ENCODE measurements around the gene KIRREL1.
A peak's percentile ranks its signal among the peaks of the same experiment; 100 is the strongest.

Gene KIRREL1

DNA sequence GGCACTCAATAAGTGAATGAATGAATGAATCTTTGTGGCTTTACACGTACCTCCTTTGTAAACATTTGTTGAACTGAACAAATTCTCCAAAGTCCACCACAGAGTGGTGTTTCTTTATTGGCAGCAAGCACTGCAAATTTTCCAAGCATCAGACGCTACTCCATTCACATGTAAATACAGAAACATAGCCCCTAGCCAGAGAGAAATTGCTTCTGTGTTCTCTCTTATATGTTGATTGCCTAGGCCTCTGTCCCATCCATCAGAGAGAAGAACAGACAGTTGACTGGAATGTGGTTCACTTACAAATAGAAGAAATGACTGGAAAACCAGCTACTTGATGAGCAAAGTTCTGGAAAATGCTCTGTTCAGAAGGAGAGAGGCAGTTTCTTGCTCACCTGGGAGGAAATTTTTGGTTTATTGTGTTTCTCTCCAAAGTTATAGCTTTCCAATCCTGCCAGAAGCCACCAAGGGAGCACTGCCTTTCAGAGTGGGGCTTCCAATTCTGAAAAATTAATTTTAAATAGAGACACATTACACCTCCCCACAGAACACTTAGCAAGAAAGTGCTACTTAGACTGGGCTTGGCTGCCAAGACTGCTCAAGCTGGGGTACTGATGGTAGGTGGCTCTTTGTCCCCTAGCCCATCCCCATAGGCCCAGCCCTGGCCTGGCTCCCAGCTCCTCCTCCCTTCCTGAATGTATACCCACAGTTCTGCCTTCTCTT lies 18.1 kb upstream of the KIRREL1 start:
- no peak for DNase-seq

DNA sequence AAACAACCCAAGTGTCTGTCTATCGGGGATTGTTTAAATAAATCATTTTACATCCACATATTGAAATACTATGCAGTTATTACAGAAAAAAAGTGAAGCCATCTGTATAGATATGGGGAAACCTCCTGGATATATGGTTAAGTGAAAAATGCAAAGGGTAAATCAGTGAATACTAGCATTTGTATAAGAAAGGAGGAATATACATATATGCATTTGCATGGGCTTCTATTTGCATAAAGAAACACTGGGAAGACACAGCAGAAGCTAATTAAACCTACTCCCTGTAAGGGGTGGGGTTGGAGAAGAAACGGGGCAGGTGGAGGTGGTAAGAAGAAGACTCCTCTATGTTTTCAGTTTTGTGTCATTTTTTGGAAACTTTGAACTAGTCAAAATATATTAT lies 16.6 kb upstream of the KIRREL1 start:
- no peak for DNase-seq

DNA sequence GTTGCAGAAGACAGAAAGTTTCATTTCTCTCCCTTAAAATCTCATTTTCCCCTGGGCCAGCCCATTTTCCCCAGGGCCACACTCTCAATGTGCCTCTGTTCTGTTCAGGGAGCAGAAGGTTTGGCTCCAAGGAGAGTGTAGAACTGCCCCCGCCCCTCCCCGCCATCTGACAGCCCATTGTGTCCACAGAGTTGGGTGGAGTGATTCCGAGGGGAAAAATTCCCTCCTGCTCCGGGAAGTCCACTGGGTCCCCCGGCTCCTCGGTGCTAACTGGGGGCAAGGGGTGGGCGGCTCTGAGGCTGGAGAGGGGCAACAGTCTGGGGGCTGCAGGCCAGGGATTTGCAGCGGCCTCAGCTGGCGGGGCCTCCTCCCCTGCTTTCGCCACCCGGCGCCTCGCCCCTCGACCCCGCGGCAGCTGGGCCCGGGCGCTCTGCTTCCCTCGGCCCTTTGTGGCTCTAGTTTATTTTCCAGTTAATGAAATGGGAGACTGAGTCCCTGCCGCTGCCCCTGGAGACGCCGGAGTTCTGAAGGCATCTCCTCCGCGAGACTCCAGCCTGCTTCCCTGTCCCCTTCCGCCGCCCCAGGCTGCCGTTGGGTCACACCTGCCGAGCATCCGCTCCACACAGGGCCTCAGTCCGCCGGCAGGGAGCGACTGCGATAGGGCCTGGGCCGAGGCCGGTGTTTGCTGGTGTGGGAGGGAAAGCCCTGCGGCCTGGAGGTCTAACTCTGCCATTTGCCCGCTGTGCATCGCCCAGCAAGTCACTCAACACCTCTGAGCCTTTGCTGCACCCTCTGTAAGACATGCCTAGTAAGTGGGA lies 14.7 kb upstream of the KIRREL1 start:
- DNase-seq, result no peak

DNA sequence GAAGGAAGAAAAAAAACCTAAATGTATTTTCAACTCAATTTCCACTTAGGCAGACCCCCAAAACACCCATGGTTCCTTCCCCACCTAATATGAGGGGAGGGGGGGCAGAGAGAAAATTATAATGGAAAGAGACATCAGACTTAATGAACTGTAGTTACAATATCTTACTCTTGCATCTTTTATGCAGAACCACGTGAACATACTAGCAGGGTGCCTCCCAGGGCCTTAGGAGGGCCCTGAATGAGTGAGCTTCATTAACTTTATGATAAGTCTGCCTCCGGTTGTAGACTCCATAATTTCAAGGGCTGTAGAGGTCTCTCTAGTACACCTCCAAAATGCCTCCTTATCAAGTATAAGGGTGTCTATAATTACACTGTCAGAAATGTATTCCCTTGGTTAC lies 11.3 kb upstream of the KIRREL1 start:
- no peak for DNase-seq

DNA sequence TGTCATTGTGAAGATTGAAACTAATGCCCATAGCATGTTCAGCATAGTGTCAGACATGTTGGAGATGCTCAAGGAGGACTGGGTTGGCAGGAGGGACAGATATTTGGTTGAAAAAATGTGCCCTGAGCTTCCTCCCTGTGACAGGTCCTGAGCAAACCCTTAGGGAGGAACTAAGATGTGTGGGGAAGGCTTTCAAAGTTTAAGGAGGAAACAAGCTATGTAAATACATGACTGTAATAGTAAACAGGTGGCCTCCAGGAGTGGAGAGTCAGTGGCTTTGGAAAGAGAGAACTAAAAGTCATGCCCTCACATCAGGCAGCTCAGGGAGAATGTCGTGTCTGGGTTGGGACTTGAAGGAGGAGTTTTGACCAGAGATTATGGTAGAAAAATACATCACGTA lies 9.7 kb upstream of the KIRREL1 start:
- no peak for DNase-seq

DNA sequence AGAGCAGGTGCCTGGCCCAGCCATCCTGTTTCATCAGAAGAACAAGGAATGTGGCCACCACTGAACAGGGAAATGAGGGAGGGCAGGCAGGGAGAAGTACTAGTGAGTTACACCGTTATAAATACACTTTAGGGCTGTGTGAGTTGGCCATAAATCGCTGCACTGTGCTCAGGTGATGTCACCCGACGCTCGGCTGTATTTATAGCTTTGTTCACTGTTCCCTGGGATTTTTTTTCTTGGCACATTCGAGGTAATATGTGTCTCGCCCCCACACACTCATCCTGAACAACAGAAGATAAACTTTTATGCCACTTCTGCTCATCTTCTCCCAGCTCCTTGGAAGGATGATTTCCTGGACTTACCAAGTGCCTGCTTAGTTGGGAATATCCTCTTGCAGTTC lies 9.0 kb upstream of the KIRREL1 start:
- no peak for DNase-seq

DNA sequence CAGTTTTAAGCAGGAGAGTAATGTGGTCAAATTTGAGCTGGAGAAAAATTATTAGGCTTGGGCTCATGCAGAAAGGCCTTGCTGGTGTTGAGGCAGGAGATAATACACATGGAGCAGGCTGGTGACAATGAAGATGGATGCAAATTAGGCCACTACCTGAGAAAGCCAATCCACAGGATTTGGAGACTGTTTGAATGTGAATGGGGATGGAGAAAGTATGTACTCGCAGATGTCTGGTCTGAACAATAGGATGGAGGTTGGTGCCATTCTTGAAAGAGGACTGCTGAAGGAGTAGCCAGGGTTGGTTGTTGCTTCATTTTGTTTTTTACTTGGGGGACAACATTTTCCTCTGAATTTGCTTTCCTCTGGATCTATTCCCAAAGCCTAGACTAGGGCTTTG lies 8.0 kb upstream of the KIRREL1 start:
- no peak for DNase-seq

DNA sequence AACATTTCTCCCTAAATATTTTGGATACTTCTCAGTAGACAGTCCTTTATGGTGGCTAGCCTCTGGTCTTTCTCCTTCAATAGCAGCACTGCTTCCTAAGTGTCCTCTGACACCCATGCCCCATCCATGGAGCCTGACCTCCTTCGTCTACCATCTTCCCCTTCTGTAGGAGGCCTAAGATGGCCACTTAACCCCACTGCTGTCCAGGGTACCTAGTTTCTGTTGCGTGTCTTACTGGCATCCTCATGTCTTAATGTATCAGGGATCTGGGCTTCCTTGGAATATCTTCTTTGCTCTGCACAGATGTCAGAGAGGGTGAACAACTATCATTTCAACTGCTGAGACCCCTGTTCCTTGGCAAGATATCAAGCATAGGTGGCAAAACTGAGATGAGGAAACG lies 5.4 kb upstream of the KIRREL1 start:
- DNase-seq, result no peak

DNA sequence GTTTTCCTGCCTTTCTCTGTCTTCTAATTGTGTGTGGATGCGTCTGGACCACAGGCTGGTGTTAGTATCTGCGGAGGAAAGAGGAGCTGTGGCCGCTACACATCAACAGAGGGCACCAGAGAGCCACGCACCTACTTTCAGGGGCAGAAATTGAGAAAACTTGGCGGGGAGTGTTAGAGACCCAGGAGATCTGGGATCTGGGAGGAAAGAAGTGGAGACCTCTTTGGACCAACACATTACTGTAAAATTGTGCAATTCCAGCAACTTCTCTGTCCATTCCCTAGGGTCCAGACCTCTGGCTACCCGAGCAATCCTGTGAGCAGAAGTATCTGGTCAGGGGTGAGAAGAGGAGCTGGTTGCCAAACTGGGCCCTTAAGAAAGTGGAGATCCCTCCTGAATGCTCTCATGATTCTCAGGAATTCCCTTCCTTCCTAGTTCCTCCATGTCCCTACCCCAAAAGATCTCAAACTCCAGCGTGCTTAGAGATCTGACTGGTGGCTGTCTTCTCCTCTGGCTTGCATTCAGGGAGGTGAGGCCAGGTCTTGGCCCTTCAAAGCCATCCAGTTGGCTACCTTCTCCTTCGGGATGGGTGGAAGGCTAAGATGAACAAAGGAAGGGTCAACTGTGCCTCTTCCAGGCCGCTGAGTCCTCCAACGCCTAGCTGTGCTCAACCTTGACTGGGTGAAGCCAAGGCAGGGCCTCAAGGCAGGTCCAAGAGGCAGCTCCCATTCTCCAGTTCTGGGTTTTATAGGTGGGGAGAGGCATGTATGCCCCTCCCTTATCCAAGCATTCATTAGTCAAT lies 1.2 kb upstream of the KIRREL1 start:
- DNase-seq, result peak; percentile 77

DNA sequence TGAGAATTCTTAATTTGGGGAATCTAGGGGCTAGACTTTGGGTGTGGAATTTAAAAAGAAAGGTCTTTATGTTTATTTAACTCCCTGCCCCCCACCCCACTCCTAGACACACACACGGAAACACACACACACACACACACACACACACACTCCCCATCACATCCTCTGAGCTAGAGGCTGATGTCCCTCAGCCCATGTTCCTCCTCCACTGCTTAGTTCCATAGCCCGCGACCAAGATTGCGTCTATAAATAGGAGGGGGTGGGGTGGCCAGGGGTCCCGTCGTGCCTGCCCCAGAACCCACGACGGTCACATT lies 655 bp upstream of the KIRREL1 start:
- peak; percentile 35 for DNase-seq

DNA sequence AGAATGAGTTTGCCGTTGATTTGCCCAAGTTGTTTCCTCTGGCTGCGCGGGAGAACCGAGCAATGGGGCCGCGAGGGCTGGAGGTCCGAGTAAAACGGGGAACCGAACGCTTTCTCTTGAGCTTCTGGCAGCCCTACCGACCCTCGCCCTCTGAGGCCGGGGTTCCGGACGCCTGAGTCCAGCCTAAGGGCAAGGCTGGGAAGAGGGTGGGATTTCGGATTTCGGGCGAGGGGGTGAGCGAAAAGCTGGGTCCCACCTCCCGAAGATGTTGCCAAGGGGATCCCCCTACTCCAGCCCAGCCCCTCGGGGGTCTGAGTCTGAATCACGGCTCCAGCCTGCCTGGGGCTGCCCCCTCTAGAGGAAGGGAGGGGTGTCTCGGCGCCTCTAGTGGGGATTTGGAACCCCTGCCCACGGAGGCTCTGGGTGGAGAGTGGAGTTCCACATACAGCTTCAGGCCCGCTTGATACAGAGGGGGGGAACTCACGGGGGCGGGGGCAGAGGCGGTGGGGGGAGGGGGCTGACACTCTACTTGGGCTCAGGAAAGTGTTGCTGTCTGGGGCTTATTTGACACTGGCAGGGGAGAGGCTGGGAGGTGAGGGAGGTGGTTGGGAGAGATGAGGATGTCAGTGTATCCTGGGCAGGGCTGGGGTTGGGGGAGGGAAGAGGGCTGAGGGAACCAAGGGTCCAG lies 617 bp downstream of the KIRREL1 start:
- peak; percentile 22 for DNase-seq

DNA sequence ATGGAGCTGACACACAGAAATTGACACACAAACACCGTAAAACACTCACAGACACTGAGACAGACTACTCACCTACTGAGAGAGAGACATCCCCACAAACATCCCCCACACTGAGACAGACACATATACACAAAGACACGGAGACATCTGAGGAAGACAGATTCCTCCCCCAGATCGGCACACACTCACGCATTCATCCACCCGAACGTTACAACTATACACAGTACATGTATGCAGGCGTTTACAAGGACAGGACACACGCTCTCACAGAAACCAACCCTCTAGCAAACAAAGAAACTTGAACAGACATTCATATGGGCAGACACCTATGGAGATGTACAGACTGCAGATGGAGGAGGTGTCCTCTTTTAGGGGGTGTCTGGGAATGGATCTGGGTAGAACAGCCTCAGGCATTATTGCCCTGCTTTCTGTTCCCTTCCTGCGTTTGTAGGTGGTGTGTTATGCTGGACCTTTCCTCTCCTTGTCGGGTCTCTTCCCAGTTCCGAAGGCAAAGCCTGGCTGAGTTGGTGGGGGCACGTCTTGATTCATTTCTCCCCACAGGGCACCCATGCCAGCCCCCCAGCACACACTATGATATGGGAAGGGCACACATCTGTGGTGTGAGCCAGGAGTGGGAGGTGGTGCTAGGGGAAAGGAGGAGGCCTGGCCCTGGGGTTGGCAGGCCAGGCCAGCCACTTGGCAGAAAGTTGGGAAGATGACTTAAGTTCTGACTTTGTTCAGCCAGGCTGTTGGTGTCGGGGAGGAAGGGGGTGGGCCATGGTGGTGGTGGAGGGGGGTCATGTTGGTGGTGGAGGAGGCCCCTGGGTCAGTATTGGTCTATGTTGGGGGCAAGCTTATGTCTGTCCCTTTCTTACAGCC lies 1.5 kb downstream of the KIRREL1 start:
- DNase-seq, result no peak

DNA sequence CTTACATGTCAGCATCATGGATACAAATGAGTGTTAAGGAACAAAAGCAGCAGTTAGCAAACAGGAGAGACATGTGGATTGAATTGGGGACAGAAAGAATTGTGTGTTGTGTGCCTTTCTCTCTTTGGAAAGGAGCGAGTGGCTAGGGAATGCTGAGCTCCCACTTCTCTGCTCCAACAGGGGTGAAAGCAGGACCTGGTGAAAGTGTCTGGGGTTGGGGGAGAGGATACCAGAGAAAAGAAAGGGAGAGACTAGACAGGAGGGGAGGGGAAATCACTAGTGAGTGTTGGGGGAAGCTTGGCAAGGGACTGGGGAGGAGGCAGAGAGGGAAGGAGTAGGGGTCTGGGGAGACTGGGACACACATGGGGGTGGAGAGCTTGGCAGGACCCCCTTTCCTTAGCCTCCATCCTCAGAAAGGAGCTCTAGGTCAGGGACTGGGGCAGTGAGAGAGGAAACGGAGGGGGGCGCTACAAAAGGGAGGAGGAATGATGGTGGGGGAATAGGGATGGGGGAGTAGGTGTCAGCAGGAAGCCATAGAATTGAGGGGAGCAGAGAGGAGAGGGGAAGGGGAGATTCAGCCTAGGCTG lies 2.2 kb downstream of the KIRREL1 start:
- no peak for DNase-seq

DNA sequence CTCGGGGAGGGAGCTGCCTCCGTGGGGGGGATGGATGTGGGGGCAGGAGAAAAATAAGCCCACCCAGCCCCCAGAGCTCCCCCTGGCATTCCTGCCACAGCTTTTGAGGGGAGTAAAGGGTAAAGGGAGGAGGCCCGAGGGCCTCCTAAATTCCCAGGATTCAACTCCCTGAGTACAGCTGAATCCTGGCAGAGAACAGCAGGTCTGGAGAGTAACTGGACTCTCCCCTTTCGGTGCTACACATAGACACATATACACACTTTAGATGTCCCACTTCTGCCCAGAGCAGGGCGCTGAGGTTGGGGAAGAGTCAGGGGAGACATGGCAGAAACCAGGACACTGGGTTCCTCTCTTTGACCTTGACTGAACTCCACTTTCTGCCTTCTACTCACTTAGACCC lies 3.0 kb downstream of the KIRREL1 start:
- no peak for DNase-seq

DNA sequence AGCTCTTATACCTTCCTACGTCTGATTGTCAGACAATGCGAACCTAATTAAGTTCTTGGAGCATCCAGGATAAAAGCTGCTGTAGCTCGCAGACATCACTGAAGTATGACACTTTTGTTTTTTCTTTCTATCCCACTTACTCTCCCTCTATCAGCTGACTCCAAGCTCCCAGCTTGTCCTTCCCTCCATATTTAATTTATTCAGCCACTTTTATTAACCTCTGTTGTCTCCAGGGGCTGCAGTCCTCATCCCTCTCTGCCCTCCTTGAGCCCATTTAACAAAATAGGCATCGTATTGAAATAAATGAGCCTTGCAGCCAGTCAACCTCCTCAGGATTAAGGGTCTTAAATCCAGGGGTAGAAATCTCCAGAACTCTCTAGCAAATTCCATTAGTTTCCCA lies 7.1 kb downstream of the KIRREL1 start:
- DNase-seq, result no peak

DNA sequence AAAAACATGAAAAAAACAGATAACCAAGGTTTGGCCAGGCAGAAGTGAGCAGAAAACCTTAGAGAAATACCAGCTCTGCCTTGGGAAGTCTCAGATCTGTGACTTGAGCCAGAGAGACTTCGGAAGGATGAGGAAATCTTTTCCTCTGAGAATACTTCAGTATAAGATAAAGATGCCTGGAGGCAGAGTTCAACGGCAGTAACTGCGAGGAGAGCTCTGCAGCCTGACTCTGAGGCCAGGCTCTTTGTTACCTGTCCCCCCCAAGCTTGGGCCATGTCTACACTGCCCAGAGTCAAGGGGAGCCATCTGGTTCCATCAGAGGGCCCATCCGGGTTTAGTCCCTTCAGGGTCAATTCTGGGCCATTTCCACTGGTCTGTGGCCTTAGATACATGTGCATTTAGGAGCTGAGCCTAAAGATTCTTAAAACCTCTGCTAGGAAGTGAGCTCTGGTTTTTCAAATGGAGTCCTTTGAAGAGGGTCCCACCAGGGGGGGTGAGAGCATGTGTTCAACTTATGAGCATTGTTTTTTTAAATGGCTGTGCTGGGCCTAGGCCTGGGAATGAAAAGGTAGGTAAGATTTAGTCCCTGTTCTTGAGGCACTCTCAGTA lies 8.7 kb downstream of the KIRREL1 start:
- no peak for DNase-seq

DNA sequence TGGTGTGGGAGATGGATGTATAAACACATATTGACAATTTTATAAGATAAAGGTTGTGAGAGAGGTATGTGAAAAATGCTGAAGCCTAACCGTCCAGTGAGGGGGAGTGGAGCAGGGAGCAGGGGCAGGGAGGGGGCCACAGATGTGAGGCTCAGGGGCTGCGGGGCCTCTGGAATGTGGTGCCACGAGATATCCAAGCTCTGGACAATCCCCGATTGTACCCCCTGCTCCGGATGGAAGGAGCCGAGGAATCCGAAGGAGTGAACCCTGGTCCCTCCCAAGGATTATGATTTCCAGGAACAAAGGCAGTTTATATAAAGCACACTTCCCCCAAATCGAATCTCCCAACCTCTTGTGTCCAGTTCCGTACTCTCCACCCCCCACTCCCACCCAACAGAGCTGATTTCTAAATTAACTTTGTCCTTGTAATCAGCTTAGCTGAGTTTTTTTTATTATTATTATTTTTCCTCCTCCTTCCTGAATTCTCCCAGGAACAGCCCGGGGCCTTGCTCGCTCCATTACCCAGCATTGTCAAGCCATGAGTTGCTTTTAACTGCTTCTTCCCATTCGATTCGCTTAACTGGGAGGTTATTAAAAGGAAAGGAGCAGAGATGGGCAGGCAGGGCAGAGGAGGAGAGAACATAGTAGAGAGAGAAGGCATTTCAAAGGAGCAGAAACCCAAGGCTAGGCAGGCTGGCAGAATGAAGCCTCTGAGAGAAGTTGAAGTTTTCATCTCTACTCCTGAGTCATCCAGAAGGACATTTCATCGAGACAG lies 9.4 kb downstream of the KIRREL1 start:
- DNase-seq, result no peak

DNA sequence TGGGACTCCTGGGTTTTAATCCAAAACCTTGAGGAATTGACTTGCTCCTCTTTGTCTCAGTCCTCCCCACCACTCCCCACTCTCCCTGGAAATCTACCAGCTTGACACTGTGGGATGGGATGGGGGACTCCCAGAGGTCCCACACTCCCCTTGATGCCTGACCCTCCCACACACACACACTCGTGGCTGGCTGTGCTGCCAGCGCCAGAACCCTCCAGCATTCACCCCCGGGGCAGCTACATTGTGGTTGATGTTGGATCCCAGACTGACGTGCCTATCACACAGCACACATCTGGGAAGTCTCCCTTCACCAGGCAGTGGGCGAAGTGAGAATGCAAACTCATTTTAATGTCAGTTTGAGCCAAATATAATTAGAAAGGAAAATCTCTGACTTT lies 10.0 kb downstream of the KIRREL1 start:
- peak; percentile 8 for DNase-seq

DNA sequence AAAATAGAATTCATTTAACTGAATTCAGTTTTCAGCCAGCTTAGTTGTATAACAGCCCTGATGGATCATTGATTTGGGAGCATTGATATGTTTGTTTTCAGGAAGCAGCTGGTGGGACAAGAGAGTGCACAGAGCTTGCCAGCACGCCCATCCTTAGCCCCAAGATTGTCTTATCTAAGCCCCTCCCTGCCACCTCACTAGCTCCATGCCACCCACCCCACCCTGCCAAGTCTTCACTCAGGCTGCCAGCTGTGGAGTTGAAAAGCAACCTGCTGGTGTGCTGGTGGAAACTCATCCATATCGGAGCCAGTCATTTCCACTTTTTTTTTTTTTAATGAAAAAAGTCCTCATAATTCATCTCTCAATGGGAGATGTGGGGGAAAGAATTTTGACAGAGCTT lies 11.8 kb downstream of the KIRREL1 start:
- DNase-seq, result peak; percentile 63

DNA sequence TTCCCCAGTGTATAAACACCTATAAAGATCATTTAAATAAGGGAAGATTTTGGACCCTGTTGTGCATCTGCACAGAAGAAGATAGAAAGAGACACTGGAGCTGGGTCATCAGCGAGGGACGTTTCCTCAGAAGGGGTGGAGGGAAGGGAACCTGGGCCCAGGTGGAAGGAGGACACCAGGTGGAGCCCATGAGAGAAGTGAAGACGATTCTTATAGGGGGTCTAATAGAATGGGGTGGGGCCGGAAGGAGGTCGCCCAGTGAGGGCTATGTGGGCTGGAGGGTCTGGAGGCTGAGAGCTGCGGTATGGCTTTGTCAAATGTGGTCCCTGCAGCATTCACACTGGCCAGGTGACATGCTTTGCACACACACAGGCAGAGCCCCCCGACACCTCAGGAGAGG lies 13.7 kb downstream of the KIRREL1 start:
- no peak for DNase-seq

All from hematopoietic multipotent progenitor cell treated with erythropoietin and hydrocortisone succinate and interleukin-3 and kit ligand, for 4 days (in vitro differentiated cells).